GM12891 (cell line): ENCODE results near the gene MFAP4.

Source experiments
- DNase-seq: peaks from one replicate; pipeline ENCODE4 v3.0.0; 2011; ENCODE audit warnings: low spot score; ENCODE audit not compliant: insufficient read length
- FAIRE-seq: peaks from 2 replicates; lab custom pipeline; 2011; peaks lifted over from hg19 to GRCh38; lab: Jason Lieb, UNC
- PAX5 ChIP-seq: IDR thresholded peaks from 2 replicates; pipeline ENCODE4 v1.6.1; 2011; ENCODE audit warnings: low read length, moderate library complexity, mild to moderate bottlenecking; ENCODE audit not compliant: insufficient read depth, severe bottlenecking
- POLR2A ChIP-seq: IDR thresholded peaks from 2 replicates; pipeline ENCODE4 v1.6.1; 2011; ENCODE audit warnings: low read depth, low read length, control low read depth
- POLR2AphosphoS5 ChIP-seq: IDR thresholded peaks from 2 replicates; pipeline ENCODE4 v1.6.1; 2011; ENCODE audit warnings: low read depth, low read length, control low read depth
- POU2F2 ChIP-seq: IDR thresholded peaks from 2 replicates; pipeline ENCODE4 v1.6.1; 2011; ENCODE audit warnings: low read depth, mild to moderate bottlenecking, control low read depth, low read length, moderate library complexity
- SPI1 ChIP-seq: IDR thresholded peaks from 2 replicates; pipeline ENCODE4 v1.6.1; 2011; ENCODE audit warnings: low read depth, low read length, control low read depth
- TAF1 ChIP-seq: IDR thresholded peaks from 2 replicates; pipeline ENCODE4 v1.6.1; 2011; ENCODE audit warnings: low read depth, low read length, control low read depth

The MFAP4 gene

DNA sequence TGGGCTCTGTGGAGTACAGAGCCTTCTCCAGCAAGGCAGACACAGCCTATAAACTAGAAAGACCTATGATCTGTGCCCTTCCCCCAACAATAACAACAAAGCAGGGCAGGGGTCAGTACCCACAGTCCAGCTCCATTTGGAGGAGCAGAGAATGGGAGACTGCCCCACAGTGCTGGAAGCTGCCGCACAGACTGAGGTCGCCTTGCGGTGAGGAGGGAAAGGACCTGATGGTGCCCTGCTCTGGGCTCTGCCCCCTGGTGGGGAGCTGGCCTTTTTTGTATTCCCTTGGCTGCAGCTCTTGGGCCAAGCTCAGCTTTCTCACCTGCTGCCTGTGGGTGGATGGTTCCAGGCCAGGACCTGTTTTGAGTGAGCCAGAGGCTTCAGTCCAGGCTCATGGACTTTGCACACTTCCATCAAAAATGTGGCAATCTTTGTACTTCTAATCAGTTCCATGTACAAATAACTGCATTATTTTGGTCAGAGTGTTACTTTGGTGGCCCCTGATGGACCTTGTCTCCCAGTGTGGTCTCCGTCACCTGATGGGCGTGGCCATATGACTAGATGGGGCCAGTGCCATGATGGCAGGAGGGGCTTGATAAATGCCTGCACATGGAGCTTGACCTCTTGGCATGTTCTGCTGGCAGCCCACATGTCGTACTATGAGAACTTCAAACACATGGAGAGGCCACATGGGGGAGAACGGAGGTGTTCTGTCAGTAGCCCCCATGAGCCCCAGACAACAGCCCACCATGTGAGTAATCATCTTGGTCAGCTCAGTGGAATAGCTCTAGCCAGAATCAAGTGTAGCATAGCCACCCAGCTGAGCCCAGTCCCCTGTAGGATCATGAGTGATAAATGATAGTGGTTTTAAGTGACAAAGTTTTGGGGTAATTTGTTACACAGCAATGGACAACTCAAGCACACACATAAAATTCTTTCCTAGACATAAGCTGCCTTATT is 48.7 kb downstream of the MFAP4 start:
- DNase-seq (peak; percentile 86), FAIRE-seq (peak; percentile 92)

DNA sequence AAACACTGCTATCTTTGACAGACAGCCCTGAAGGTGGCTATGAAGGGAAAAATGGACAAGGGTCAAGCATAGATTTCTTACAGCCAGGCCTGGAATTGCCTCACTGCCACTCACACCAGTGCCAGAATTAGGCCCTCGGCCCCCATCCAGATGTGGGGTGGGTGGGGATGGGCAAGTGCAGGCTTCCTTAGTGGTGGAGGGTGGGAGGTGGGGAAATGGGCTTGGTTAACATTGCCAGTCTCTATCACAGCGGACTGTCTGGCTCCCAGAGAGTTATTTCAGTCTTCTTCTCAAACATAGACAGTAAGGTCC is 49.3 kb downstream of the MFAP4 start:
- TF ChIP-seq SPI1 (no peak), POLR2A (no peak), PAX5 (no peak), TAF1 (no peak), POLR2AphosphoS5 (no peak), POU2F2 (no peak)
- DNase-seq (no peak), FAIRE-seq (no peak)

More for the DNA sequence above, 48.7 kb downstream of the MFAP4 start:
- TF ChIP-seq POLR2AphosphoS5 (no peak), POU2F2 (peak; percentile 23; the same call in 1 of the 2 replicates)

DNA sequence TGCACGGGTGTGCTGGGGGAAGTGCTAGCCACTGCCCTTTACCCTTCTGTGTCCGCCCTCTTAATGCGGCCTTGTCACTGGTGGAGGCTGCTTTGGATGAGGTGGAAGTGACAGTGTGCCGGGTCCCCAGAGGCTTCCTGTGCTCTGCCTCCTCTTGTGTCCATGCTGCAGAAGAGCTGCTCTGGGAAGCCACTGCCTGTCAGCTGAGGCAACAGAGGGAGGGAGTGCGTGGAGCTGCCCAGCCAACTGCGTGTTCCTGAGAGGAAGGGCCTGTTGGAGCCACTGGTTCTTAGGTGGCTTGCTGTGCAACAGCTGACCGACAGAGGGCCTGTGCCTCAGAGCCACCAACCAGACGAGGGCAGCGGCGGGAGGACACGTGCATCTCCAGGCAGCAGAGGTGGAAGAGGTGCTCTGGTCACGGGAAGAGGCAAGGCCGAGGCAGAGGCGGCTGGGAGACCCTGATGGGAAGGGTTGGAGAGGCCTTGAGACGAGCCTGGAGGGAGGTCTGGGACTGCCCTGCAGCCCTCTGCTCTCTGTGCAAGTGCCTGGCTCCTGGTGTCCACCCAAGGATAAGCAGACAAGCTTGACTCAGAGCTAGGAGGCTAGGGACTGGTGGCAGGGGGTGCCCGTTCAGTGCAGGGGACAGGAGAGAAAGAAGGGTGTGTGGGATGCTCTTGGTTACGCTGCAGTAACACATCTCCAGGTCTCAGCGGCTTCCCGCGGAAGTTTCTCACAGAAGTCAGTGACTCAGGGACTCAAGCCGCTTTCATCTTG is 49.9 kb downstream of the MFAP4 start:
- FAIRE-seq: no peak
- TF ChIP-seq POLR2AphosphoS5 (no peak), POLR2A (no peak), TAF1 (no peak), POU2F2 (no peak), SPI1 (no peak), PAX5 (no peak)
- DNase-seq: no peak

- FAIRE-seq (no peak), DNase-seq (no peak)
- TF ChIP-seq POLR2A (no peak), POU2F2 (no peak)
These were observed 50.9 kb downstream of the MFAP4 start for GRCh38 chr17:19335951-19336631.

- DNase-seq (no peak), FAIRE-seq (no peak)
- TF ChIP-seq POLR2A (no peak), PAX5 (no peak), TAF1 (no peak), POU2F2 (no peak), SPI1 (no peak), POLR2AphosphoS5 (no peak)
These were observed 52.7 kb downstream of the MFAP4 start for GRCh38 chr17:19334331-19334730.

- FAIRE-seq: no peak
- no peak for DNase-seq
- TF ChIP-seq POLR2AphosphoS5: no peak
These were observed 53.2 kb downstream of the MFAP4 start for GRCh38 chr17:19333736-19334290.
